ENCODE results near the gene SFPQ.
"Not testable (repeated sequence)": the region's sequence is repeated elsewhere in the genome, so short reads cannot be mapped to it uniquely, and the experiment has no call there.

DNA sequence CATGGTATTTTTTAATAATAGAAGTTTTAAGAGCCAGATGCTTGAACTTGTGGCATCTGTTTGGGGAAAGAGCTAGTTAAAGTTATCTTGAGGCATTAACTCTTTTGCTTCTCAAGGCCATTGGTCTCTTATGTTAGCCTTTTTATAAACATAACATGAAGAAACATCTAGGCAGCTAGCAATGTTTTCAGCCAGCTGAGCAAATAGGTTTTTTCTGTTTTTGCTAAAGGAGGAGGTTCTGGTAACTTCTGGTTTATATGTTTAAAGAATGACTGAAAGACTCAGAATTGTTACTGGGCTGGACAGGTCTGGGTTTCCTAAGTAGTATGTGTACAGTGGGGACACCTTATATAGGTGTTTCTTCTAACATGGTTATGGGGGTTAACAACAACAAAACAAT lies 50.7 kb downstream of the SFPQ start:
- not testable (repeated sequence) for TF ChIP-seq CTCF (IDR thresholded peaks at IDR 0.05; ENCODE audit: control extremely low read depth in 1 of 3, insufficient read depth in 1 of 3, low read depth in 1 of 3, low read length in 3 of 3); ATF3 (IDR thresholded peaks at IDR 0.05; ENCODE audit: insufficient read depth, low read depth, low read length); POLR2A (IDR thresholded peaks at IDR 0.05; ENCODE audit: control extremely low read depth in 1 of 2, low read depth in 2 of 2, low read length in 2 of 2); YY1 (IDR thresholded peaks at IDR 0.05; ENCODE audit: low read depth, low read length)
- TF ChIP-seq, protein P1, sequence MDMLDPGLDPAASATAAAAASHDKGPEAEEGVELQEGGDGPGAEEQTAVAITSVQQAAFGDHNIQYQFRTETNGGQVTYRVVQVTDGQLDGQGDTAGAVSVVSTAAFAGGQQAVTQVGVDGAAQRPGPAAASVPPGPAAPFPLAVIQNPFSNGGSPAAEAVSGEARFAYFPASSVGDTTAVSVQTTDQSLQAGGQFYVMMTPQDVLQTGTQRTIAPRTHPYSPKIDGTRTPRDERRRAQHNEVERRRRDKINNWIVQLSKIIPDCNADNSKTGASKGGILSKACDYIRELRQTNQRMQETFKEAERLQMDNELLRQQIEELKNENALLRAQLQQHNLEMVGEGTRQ (IDR thresholded peaks at IDR 0.05; ENCODE audit: low read length), result not testable (repeated sequence)
